SKM-1 (cell line): ENCODE measurements around the gene LRRC7.

Experiments
- DNase-seq: peaks from one replicate; lab custom pipeline; 2025; ENCODE audit not compliant: unreplicated experiment; lab: John Stamatoyannopoulos, UW

Gene LRRC7

GRCh38 chr1:69765951-69766350, 198.2 kb downstream of the LRRC7 start:
- no peak for DNase-seq

GRCh38 chr1:69766431-69767180, 198.9 kb downstream of the LRRC7 start:
- DNase-seq, result no peak

GRCh38 chr1:69776555-69776954, 208.8 kb downstream of the LRRC7 start:
- no peak for DNase-seq

GRCh38 chr1:69777423-69777822, 209.7 kb downstream of the LRRC7 start:
- DNase-seq, result no peak

GRCh38 chr1:69777971-69778370, 210.2 kb downstream of the LRRC7 start:
- DNase-seq, result no peak

- no peak for DNase-seq
Measured at GRCh38 chr1:69787151-69787550, 219.4 kb downstream of the LRRC7 start.

- no peak for DNase-seq
Measured at GRCh38 chr1:69791311-69791710, 223.6 kb downstream of the LRRC7 start.

- no peak for DNase-seq
Measured at GRCh38 chr1:69794831-69795230, 227.1 kb downstream of the LRRC7 start.

GRCh38 chr1:69814926-69815325, 247.2 kb downstream of the LRRC7 start:
- DNase-seq, result no peak

GRCh38 chr1:69824932-69825331, 257.2 kb downstream of the LRRC7 start:
- no peak for DNase-seq

- DNase-seq, result no peak
Measured at GRCh38 chr1:69827732-69828131, 260.0 kb downstream of the LRRC7 start.

GRCh38 chr1:69833536-69833935, 265.8 kb downstream of the LRRC7 start:
- no peak for DNase-seq

GRCh38 chr1:69834336-69834735, 266.6 kb downstream of the LRRC7 start:
- DNase-seq, result no peak

- no peak for DNase-seq
Measured at GRCh38 chr1:69835955-69836354, 268.2 kb downstream of the LRRC7 start.

- DNase-seq, result no peak
Measured at GRCh38 chr1:69836971-69837636, 269.4 kb downstream of the LRRC7 start.

- DNase-seq, result no peak
Measured at GRCh38 chr1:69842326-69842725, 274.6 kb downstream of the LRRC7 start.

GRCh38 chr1:69845655-69846054, 277.9 kb downstream of the LRRC7 start:
- DNase-seq, result no peak

GRCh38 chr1:69846267-69846666, 278.5 kb downstream of the LRRC7 start:
- DNase-seq, result no peak

GRCh38 chr1:69847670-69848069, 279.9 kb downstream of the LRRC7 start:
- DNase-seq, result no peak

GRCh38 chr1:69852151-69852550, 284.4 kb downstream of the LRRC7 start:
- no peak for DNase-seq

- no peak for DNase-seq
Measured at GRCh38 chr1:69852706-69853105, 285.0 kb downstream of the LRRC7 start.

GRCh38 chr1:69858534-69858933, 290.8 kb downstream of the LRRC7 start:
- no peak for DNase-seq

GRCh38 chr1:69861641-69862040, 293.9 kb downstream of the LRRC7 start:
- DNase-seq, result no peak
